ENCODE measurements around the gene MBLAC2.

DNA sequence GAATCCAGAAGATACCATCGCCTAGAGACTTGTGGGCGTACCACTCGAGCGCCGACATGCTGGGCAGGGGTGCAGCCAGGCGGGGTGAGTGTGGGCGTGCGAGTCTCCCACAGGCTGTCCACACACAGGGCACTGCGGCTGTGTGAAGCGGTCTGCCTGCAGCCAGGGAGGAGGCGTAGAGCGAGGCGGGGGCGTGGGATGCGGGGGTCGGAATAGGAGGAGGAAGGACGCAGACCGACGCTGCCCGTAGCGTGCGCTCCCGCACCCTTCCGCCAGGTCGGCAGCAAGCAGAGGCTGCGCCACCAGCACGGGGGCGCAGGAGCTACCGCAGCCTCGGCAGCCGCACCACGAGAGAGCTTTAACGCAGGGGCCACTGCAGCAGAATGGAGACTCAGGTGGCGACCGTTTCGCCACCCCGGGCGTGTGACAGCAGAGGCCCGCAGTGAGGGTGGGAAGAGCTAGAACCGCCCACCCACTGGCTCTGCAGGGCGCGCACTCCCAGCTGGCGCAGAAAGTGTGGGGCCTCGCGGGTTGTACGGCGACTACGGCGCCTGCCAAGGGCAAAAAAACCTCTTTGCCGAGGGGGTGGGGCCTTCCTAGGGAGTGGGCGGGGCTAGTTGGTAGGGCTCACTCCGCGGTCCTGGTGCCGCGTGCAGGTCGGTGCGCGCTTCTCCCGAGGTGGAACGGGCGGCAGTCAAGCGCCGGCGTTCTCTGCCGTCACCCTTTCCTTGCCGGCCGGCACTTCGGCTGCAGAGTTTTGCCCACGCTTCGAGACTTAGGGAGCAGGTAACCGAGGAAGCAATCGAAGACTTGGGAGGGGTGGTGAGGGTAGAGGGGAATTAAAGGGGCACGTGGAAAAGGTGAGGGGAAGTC is at the start of gene MBLAC2, which contains the start of gene POLR3G:
- TF ChIP-seq, protein P1, sequence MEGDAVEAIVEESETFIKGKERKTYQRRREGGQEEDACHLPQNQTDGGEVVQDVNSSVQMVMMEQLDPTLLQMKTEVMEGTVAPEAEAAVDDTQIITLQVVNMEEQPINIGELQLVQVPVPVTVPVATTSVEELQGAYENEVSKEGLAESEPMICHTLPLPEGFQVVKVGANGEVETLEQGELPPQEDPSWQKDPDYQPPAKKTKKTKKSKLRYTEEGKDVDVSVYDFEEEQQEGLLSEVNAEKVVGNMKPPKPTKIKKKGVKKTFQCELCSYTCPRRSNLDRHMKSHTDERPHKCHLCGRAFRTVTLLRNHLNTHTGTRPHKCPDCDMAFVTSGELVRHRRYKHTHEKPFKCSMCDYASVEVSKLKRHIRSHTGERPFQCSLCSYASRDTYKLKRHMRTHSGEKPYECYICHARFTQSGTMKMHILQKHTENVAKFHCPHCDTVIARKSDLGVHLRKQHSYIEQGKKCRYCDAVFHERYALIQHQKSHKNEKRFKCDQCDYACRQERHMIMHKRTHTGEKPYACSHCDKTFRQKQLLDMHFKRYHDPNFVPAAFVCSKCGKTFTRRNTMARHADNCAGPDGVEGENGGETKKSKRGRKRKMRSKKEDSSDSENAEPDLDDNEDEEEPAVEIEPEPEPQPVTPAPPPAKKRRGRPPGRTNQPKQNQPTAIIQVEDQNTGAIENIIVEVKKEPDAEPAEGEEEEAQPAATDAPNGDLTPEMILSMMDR (conservative IDR thresholded peaks at IDR 0.05 in 1 of 2, IDR thresholded peaks at IDR 0.05 in 1 of 2; ENCODE audit: low read depth in 1 of 2, low read length in 2 of 2) = peak; percentile 35 to 55
- no peak for TF ChIP-seq EZH2 (IDR thresholded peaks at IDR 0.05; ENCODE audit: low read length, missing control alignments)
